Cerebellar nuclear complex (tissue), 1 donor: ENCODE data around the gene PRSS37.

Experiments
- DNase-seq, 2 experiments: peaks; one replicate each; lab custom pipeline; 2025; lab: John Stamatoyannopoulos, UW

The PRSS37 gene

DNA sequence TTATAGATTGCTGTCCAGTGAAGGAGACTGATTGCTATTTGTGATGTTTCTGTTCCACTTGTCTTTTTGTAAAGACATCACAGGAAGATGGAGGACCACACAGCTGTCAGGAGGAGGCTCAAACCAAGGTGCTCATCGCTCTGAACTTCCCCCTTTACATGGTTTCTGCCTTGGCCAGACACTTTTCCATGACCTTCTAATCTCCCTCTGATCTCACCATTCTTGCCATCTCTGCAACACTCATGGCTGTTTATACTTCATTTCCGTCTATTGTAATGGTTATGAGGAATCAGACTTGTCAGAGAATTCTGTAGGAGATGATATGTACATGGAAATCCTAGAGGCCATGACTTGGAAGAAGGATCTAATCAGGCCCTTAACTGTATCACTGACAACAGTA, 53.0 kb downstream of the PRSS37 start:
- DNase-seq: no peak
